HAP-1 (cell line): ENCODE data around the gene RFC2.
"Not testable (repeated sequence)": the region's sequence is repeated elsewhere in the genome, so short reads cannot be mapped to it uniquely, and the experiment has no call there.

Experiments
- DNase-seq, 2 experiments: peaks; one replicate each; pipeline ENCODE4 v3.0.0-alpha.2; 2016 to 2020; ENCODE audit warnings: low spot score in 2 of 2
- H3K27me3 ChIP-seq: fragments of 250-450 bp; sonication (Bioruptor Pico); 2 replicates; pipeline ENCODE4 v1.5.1; 2020; ENCODE audit warnings: low read depth, mild to moderate bottlenecking, moderate library complexity
- H3K36me3 ChIP-seq: fragments of 250-450 bp; sonication (Bioruptor Pico); replicated peaks from 2 replicates; pipeline ENCODE4 v1.5.1; 2020; ENCODE audit warnings: mild to moderate bottlenecking
- H3K4me1 ChIP-seq: fragments of 250-450 bp; sonication (Bioruptor Pico); 2 replicates; pipeline ENCODE4 v1.5.1; 2020; ENCODE audit warnings: mild to moderate bottlenecking
- H3K4me3 ChIP-seq: fragments of 250-450 bp; sonication (Bioruptor Pico); 2 replicates; pipeline ENCODE4 v1.5.1; 2020; ENCODE audit warnings: mild to moderate bottlenecking, moderate library complexity
- H3K9me3 ChIP-seq: fragments of 250-450 bp; sonication (Bioruptor Pico); 2 replicates; pipeline ENCODE4 v1.5.1; 2020; ENCODE audit warnings: mild to moderate bottlenecking, moderate library complexity
- in situ Hi-C: fragments of 300-500 bp; cut with MboI; formaldehyde crosslinking; loops from 3 replicates; pipeline ENCODE4 v1.14.3; 2020; ENCODE audit warnings: low sequenced_read_pairs, inconsistent platforms, mixed read lengths

Gene RFC2

DNA sequence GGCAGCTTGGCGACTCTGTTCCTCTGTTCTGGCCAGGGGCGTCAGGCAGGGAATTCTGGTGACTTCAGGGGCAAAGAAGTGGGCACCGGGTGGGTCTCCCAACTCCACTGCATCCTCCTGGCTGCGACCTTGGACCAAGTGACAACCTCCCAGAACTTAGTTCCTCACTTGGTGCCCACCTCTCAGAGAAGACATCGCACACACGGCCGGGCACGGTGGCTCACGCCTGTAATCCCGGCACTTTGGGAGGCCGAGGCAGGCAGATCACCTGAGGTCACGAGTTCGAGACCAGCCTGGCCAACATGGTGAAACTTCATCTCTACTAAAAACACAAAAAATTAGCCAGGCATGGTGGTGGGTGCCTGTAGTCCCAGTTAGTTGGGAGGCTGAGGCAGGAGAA, 29.3 kb downstream of the RFC2 start:
- in situ Hi-C loops, H3K9me3 ChIP-seq, H3K4me1 ChIP-seq, H3K27me3 ChIP-seq, DNase-seq, H3K4me3 ChIP-seq: not testable (repeated sequence)
- H3K36me3 ChIP-seq, result peaks cover 25% of the 10 kb centered on the region

- Histone ChIP-seq H3K27me3 (no peaks in the 10 kb centered on the region), H3K36me3 (peaks cover 21% of the 10 kb centered on the region), H3K4me1 (no peaks in the 10 kb centered on the region), H3K4me3 (no peak overlapping the region), H3K9me3 (no peaks in the 10 kb centered on the region)
- in situ Hi-C loops, result no loop called here
- DNase-seq, result no peak
These were observed 29.7 kb downstream of the RFC2 start for GRCh38 chr7:74224511-74224832.

GRCh38 chr7:74223711-74224510, 30.3 kb downstream of the RFC2 start:
- Histone ChIP-seq H3K4me3 (no peak overlapping the region), H3K27me3 (no peaks in the 10 kb centered on the region), H3K9me3 (no peaks in the 10 kb centered on the region), H3K36me3 (peaks cover 15% of the 10 kb centered on the region), H3K4me1 (no peaks in the 10 kb centered on the region)
- no peak for DNase-seq
- in situ Hi-C loops, result no loop called here

- H3K4me1 ChIP-seq, result no peaks in the 10 kb centered on the region
- peaks cover 14% of the 10 kb centered on the region for H3K36me3 ChIP-seq
- in situ Hi-C loops, result no loop called here
These were observed 31.1 kb downstream of the RFC2 start for GRCh38 chr7:74222851-74223710.

DNA sequence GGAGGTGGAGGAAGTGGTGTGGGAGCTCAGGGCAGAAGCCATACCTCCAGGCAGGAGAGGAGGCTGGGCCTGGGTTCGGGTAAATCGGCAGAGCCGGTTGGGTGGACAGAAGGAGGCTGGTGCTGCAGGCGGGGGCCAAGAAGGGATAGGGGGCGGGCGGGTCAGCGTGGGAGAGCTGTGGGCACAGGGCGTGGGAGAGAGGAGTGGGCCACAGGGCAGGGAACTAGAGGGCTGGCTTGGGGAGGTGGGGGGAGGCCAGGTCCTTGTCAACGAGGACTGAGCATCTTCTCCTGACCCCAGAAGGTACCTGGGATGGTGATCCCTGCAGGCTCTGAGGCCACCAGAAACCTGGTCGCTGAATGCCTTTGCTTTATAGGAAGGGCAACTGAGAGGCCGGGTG, 32.5 kb downstream of the RFC2 start:
- no peak for DNase-seq
- Histone ChIP-seq H3K4me3 (no peak overlapping the region), H3K36me3 (peaks cover 6% of the 10 kb centered on the region), H3K4me1 (no peaks in the 10 kb centered on the region), H3K27me3 (no peaks in the 10 kb centered on the region), H3K9me3 (no peaks in the 10 kb centered on the region)
- in situ Hi-C loops, result no loop called here

More at GRCh38 chr7:74222851-74223710, 31.1 kb downstream of the RFC2 start:
- H3K27me3 ChIP-seq, result no peaks in the 10 kb centered on the region
- no peaks in the 10 kb centered on the region for H3K9me3 ChIP-seq
- no peak for DNase-seq
- no peak overlapping the region for H3K4me3 ChIP-seq

- no peaks in the 10 kb centered on the region for H3K4me1 ChIP-seq
These were observed 34.0 kb downstream of the RFC2 start for GRCh38 chr7:74220229-74220628.

GRCh38 chr7:74219416-74219815, 34.8 kb downstream of the RFC2 start:
- H3K36me3 ChIP-seq, result no peaks in the 10 kb centered on the region
- H3K27me3 ChIP-seq, result no peaks in the 10 kb centered on the region
- H3K4me3 ChIP-seq, result no peak overlapping the region
- no peaks in the 10 kb centered on the region for H3K4me1 ChIP-seq
- no peak for DNase-seq
- in situ Hi-C loops, result no loop called here
- no peaks in the 10 kb centered on the region for H3K9me3 ChIP-seq

More at GRCh38 chr7:74220229-74220628, 34.0 kb downstream of the RFC2 start:
- in situ Hi-C loops, result no loop called here
- Histone ChIP-seq H3K4me3 (no peak overlapping the region), H3K9me3 (no peaks in the 10 kb centered on the region), H3K36me3 (no peaks in the 10 kb centered on the region; the same call in 1 of the 2 replicates), H3K27me3 (no peaks in the 10 kb centered on the region)
- DNase-seq, result no peak

DNA sequence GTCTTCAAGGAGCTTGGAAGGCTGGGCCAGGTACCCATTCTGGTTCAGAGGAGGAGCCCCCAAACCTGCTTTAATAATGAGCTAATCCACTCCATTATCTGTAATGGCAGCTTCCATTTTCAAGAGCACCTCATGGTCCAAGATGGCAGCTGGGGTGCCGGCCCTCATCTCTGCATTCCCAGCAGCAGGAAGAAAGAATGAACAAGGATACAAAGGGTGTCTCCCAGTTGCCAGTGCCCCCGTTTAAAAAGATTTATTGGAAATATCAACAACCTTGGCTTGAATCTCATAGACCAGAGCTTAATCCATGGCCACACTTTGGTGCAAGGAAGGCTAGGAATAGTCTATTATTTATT, 35.9 kb downstream of the RFC2 start:
- Histone ChIP-seq H3K4me1 (no peaks in the 10 kb centered on the region), H3K36me3 (no peaks in the 10 kb centered on the region), H3K9me3 (no peaks in the 10 kb centered on the region), H3K4me3 (no peak overlapping the region), H3K27me3 (no peaks in the 10 kb centered on the region)
- no peak for DNase-seq
- in situ Hi-C loops, result no loop called here

DNA sequence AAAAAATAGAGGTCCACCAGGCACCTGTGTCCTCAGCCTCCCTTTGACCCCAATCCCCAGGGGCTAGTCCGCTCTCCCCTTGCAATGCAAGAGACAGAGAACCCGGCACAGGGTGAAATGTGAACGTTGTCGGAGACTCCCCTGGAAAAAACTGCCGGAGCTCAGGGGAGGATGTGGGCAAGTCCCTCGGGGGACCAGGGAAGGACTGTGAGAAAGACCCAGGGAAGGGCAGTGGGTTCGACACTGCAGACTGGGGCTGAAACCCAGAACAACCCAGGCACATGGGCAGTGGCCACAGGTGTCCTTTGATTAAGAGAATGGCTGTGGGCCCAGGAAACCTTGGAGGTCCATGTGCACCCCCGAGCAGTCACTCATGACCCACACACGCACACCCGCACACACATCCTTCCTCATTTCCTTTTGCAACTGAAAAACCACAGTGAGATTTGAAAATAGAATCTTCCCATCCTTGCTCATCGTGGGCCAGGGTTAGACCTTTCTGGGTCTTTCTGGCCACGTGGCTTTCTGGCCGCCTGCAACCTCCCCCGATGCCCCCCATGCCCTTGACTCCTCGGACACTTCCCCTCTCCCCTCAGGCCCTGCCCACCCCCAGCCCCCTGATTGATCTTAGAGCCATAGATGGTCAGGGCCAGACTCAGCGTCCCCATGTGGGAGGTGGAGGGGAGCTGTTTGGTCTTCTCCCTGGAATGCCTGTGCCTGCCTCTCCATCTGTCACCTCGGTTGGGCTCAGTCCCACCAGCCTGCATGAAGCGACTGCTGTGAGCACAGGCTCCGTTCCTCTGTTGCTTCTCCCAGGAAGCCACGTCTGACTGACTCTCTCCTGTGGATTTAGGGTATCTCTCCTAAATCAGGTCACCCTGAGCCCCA, 36.5 kb downstream of the RFC2 start:
- no peaks in the 10 kb centered on the region for H3K36me3 ChIP-seq
- H3K27me3 ChIP-seq, result no peaks in the 10 kb centered on the region
- in situ Hi-C loops, result no loop called here
- H3K4me3 ChIP-seq, result no peak overlapping the region
- no peaks in the 10 kb centered on the region for H3K4me1 ChIP-seq
- H3K9me3 ChIP-seq, result no peaks in the 10 kb centered on the region
- DNase-seq, result no peak

DNA sequence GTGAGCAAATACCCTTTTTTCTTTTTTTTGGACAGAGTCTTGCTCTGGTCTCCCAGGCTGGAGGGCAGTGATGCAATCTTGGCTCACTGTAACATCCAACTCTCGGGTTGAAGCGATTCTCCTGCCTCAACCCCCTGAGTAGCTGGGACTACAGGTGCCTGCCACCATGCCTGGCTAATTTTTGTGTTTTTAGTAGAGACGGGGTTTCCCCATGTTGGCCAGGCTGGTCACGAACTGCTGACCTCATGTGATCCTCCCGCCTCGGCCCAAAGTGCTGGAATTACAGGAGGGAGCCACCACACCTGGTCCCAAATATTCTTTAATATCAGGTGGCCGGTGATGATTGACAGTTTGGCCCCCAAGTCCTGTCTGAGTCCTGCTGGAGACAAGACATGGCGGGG, 37.8 kb downstream of the RFC2 start:
- H3K36me3 ChIP-seq, result no peaks in the 10 kb centered on the region
- no peaks in the 10 kb centered on the region for H3K9me3 ChIP-seq
- in situ Hi-C loops, result no loop called here
- DNase-seq, result no peak
- no peaks in the 10 kb centered on the region for H3K4me1 ChIP-seq
- no peak overlapping the region for H3K4me3 ChIP-seq
- H3K27me3 ChIP-seq, result no peaks in the 10 kb centered on the region

DNA sequence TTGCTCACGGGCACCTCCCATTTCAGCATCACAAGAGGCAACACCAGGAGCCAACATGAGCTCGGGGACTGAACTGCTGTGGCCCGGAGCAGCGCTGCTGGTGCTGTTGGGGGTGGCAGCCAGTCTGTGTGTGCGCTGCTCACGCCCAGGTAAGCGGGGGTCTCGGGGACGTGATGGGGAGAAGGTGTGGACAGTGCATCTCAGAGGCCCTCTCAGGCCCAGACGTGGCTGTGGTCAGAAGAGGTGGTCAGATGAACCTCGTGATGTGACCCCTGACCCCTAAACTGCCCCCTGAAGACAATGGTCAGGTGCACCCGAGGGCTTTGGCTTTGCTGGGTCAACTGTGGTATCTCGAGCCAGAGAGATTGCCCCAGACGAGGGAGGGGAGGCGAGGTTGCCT, 38.3 kb downstream of the RFC2 start:
- in situ Hi-C loops, result no loop called here
- H3K27me3 ChIP-seq, result no peaks in the 10 kb centered on the region
- H3K9me3 ChIP-seq, result no peaks in the 10 kb centered on the region
- DNase-seq, result no peak
- H3K36me3 ChIP-seq, result no peaks in the 10 kb centered on the region
- no peak overlapping the region for H3K4me3 ChIP-seq
- H3K4me1 ChIP-seq, result no peaks in the 10 kb centered on the region

- DNase-seq, result no peak
- H3K9me3 ChIP-seq, result no peaks in the 10 kb centered on the region
- H3K4me3 ChIP-seq, result no peak overlapping the region
- no peaks in the 10 kb centered on the region for H3K27me3 ChIP-seq
- H3K4me1 ChIP-seq, result no peaks in the 10 kb centered on the region
- in situ Hi-C loops, result no loop called here
- no peaks in the 10 kb centered on the region for H3K36me3 ChIP-seq
These were observed 39.2 kb downstream of the RFC2 start for GRCh38 chr7:74214816-74215630.

- no peaks in the 10 kb centered on the region for H3K9me3 ChIP-seq
- no peaks in the 10 kb centered on the region for H3K4me1 ChIP-seq
- DNase-seq, result no peak
- in situ Hi-C loops, result no loop called here
- H3K27me3 ChIP-seq, result no peaks in the 10 kb centered on the region
- H3K36me3 ChIP-seq, result no peaks in the 10 kb centered on the region
- H3K4me3 ChIP-seq, result no peak overlapping the region
These were observed 41.5 kb downstream of the RFC2 start for GRCh38 chr7:74212661-74213060.
